Measurements from ENCODE around the gene PLEK.
"Not testable (repeated sequence)": the region's sequence is repeated elsewhere in the genome, so short reads cannot be mapped to it uniquely, and the experiment has no call there.

The PLEK gene

GRCh38 chr2:68384485-68385107 lies 19.5 kb downstream of the PLEK start:
- DNase-seq (ENCODE audit: low spot score): no peak

GRCh38 chr2:68385220-68385906 lies 20.3 kb downstream of the PLEK start:
- DNase-seq (ENCODE audit: low spot score): no peak

- no peak for DNase-seq (ENCODE audit: low spot score)
Observed at GRCh38 chr2:68385907-68386287, 20.8 kb downstream of the PLEK start.

- no peak for DNase-seq (ENCODE audit: low spot score)
Observed at GRCh38 chr2:68386365-68386764, 21.3 kb downstream of the PLEK start.

GRCh38 chr2:68387408-68388350 lies 22.6 kb downstream of the PLEK start:
- no peak for DNase-seq (ENCODE audit: low spot score)

GRCh38 chr2:68388358-68388757 lies 23.3 kb downstream of the PLEK start:
- no peak for DNase-seq (ENCODE audit: low spot score)

GRCh38 chr2:68388772-68389171 lies 23.7 kb downstream of the PLEK start:
- no peak for DNase-seq (ENCODE audit: low spot score)

- DNase-seq (ENCODE audit: low spot score): no peak
Observed at GRCh38 chr2:68390114-68390513, 25.0 kb downstream of the PLEK start.

- no peak for DNase-seq (ENCODE audit: low spot score)
Observed at GRCh38 chr2:68390586-68390985, 25.5 kb downstream of the PLEK start.

- no peak for DNase-seq (ENCODE audit: low spot score)
Observed at GRCh38 chr2:68391099-68391498, 26.0 kb downstream of the PLEK start.

- DNase-seq (ENCODE audit: low spot score): no peak
Observed at GRCh38 chr2:68391869-68392268, 26.8 kb downstream of the PLEK start.

- DNase-seq (ENCODE audit: low spot score): no peak
Observed at GRCh38 chr2:68396093-68396492, 31.0 kb downstream of the PLEK start.

- DNase-seq (ENCODE audit: low spot score): not testable (repeated sequence)
Observed at GRCh38 chr2:68397704-68398263, 32.7 kb downstream of the PLEK start.

GRCh38 chr2:68403199-68403644 lies 38.1 kb downstream of the PLEK start:
- DNase-seq (ENCODE audit: low spot score): no peak

- no peak for DNase-seq (ENCODE audit: low spot score)
Observed at GRCh38 chr2:68404164-68404563, 39.1 kb downstream of the PLEK start.

- no peak for DNase-seq (ENCODE audit: low spot score)
Observed at GRCh38 chr2:68404893-68405799, 40.1 kb downstream of the PLEK start.

GRCh38 chr2:68411397-68412126 lies 46.5 kb downstream of the PLEK start:
- DNase-seq (ENCODE audit: low spot score): no peak

- no peak for DNase-seq (ENCODE audit: low spot score)
Observed at GRCh38 chr2:68412127-68412819, 47.2 kb downstream of the PLEK start.

- DNase-seq (ENCODE audit: low spot score): no peak
Observed at GRCh38 chr2:68413466-68413865, 48.4 kb downstream of the PLEK start.

GRCh38 chr2:68414452-68414851 lies 49.4 kb downstream of the PLEK start:
- no peak for DNase-seq (ENCODE audit: low spot score)
